NOMO-1 (cell line): ENCODE results near the gene TENM4.

Source experiments
- DNase-seq, 2 experiments: peaks; one replicate each; lab custom pipeline; 2025; ENCODE audit not compliant: unreplicated experiment in 2 of 2; lab: John Stamatoyannopoulos, UW

TENM4 gene

DNA sequence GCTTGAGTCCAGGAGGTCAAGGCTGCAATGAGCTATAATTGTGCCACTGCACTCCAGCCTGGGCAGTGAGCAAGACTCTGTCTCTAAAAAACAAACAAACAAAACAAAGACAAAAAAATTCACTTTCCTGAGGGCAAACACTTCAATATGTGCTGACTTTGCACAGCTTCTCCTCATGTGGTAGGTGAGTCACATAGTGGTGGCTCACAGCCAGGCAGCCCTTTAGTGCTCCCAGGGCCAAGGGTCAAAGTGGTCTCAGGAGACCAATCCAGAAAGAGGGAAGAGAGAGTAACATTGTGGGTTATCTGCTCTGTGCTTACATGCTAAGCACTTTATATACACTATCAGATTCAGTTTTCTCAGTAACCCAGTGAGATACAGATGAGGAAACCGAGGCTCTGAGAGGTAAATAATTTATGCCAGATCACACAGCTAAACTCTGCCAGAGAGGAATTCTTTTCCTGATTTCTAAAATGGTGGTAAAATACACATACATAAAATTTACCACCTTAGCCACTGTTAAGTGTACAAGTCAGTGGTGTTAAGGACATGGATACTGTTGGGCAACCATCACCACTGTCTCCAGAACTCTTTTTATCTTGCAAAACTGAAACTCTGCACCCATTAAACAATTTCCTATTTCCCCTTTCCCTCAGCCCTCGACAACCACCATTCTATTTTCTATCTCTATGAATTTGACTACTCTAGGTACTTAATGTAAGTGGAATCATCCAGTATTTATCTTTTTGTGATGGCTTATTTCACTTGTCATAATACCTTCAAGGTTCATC, 634.4 kb downstream of the TENM4 start:
- DNase-seq: peak; percentile 81 to 88

DNA sequence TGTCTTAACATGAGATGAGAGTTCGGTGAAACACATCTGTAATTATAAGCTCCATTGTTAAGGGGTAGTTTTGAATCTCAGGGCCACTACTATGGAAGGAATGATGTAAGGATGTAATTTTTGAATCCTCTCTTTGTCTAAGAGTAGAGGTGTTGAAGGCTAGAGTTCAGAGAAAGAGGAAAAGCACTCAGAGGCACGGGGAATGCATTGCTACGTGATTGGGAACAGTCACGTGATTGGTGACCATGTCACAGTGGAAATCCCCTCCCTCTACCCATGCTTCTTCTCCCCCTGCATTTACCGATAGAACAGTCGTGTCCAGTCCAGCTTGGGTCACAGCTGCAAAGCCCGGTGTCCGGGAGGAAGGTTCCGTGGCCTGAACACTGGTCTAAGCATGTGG, 635.8 kb downstream of the TENM4 start:
- DNase-seq: no peak

DNA sequence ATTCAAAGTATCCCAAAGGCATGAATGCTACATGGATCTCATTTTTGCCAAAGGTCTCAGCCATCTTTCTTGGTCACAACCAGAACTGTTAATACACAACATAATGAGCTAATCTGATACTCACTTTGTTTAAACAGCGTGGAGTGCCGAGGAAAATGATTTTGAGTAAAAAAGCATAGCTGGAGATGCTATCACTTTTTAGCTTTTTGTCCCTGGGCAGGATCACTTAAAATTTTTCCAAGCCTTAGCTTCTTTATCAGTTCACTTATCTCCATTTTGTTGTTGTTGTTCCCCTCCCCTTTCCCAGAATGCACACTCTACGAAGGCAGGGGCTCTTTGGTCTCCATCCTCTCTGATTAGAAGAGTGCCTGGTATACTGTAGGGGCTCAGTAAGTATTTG, 636.8 kb downstream of the TENM4 start:
- no peak for DNase-seq

DNA sequence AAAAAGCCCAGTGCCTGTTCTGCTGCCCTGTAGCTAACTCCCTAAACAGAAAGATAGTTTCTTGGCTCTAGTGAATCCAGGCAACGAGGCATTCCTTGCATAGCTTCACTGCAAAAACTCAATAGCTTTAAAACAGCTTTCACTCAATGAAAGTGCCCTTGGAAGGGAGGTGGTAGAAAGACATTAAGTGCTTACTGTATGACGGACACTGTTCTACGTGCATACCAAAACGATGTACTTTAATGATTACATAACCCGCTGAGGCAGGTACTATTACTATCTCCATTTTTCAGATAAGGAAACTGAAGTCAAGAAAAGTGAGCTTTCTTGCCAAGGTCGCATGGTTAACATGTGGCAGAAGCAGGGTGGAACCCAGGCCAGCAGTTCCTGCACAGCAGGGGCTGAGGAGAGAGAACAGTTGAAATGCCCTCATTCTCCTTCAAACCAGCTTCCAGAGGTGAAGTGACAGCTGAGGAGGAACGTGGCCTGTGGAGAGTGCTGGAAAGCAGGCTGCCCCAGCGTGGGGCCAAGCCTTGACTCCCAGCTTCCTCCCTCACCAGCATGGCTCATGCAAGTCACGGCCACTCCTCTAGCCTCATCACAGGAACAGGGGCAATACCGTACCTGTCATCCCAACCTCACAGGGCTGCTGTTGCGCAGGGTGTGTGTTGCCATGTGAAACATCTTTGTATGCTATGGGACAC, 638.6 kb downstream of the TENM4 start:
- DNase-seq: no peak

DNA sequence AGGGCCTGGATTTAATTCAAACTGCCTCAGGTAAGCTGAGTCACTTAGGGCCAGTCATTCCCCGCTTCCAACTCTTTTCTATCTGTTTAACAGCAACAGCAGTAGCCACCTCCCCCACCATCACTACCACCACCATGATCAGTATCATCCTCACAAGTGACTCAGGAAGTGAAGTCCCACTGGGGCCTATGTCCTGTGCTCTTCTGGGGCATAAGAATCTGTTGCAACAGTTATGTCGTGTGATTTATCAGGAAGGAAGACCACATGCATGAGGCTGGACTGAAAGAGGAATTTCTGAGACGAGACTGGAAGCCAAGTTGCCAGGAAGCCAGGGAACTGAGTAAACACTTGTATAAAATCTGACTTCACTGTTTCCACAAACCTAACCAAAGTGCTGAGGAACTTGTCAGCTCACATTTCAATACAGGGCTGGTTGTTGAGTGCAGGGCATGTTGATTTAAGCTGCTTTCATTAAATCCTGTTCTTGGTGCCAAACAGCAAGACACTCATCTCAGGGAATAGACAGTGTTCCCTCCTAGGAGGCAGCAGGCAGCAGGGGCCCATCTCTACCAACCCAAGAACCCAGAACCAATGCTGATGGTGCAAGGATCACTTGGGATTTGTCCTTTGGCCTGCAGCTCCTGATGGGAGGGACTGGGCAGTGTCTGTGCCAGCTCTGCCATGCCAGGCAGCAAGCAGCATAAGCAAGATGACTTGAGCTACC, 639.5 kb downstream of the TENM4 start:
- peak; percentile 14 to 31 for DNase-seq

DNA sequence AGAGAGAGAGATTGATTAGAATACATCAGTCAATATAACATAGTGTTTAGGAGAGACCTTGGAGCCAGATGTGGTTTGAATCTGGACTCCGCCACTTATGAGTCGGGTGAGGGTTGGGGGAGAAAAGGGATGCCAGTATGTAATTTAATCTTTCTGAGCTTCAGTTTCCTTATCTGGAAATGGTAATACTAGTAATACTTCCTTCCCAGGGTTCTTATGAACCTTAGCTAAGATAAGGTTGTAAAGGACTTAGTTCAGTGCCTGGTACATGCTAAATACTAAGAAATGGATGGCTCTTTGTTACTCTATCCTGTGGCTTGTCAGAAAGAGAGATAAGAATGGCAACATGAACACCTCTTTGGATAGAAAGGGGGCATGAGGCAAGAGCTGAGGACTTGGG, 640.1 kb downstream of the TENM4 start:
- no peak for DNase-seq

DNA sequence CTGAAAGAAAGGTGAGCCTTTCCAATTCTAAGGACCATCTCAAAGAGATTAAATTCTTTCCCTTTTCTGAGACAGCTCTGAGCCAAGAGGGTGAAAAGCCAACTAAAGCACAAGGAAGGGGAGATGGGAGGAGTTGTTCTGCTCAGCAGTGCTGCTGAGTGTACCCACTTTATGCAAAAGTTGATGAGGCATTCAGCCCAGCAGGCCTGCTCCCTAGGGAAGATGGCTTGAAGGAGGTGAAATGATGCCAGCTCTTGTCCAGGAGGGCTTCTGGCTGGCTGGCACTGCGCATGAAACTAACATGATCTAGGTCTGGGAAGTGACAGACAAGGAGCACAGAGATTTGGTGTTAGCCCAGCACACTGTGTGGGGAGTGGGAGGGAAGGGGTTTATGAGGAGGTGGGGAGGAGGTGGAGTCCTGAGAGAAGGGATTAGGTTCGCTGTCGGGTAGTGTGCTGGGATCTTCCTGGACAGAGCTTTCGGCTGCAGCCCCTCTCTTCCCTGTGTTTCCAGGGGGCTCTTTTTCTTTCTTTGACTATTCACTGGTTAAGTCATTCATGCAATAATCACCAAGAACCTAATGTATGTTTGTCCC, 640.6 kb downstream of the TENM4 start:
- no peak for DNase-seq

DNA sequence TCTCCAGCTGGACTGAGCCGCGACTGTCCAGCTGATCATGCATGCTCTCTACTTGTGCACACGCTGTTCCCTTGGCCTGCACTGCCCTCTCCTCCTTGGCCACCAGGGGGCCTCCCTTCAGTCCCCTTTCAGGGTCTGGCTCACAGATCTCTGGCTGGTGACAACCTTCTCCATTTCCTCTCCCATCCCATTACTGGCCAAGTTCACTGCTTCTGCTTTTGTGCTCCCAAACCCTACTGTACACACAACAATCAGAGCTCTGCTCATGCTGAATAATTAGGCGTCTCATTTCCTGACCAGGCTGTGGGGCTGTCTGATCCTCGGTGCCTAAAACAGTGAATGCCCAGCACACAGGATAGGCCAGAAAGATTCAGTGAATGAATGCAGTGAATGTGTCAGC, 642.2 kb downstream of the TENM4 start:
- peak; percentile 73 to 90 for DNase-seq

DNA sequence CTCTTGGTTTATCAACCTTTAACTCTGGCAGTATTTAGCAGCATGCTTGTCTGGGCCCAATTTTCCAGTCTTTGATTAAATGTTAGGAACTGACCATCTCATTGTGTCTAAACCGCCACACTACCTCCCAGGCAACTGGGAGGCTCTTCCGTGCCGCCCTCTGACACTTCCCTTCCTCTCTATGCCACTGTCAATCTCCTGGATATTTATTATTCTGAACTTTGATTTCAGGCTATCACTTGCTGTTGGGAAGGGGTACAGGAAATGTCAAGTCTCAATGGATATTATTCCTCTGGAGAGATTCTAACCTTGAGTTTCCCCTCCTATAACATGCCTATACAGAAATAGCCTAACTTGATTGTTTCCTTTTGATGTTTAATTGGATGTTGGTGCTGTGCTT, 643.3 kb downstream of the TENM4 start:
- DNase-seq: no peak

DNA sequence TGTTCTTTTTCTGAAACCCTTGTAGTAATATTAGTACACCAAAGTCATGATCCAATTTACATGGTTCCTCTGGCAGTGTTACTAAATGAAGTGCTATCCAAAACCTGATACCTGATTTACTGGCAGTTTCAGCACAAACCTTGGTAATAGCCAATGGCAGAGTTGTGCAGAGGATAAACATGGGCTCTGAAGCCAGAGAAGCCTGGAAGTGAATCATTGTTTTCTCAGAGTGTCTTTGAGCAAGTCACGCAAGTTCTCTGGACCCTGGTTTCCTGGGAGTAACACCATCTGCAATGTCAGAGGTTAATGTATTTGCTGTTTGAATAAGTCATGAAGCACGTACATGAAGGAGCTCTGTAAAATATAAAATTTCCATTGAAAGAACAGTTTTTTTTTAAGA, 643.9 kb downstream of the TENM4 start:
- DNase-seq: no peak

DNA sequence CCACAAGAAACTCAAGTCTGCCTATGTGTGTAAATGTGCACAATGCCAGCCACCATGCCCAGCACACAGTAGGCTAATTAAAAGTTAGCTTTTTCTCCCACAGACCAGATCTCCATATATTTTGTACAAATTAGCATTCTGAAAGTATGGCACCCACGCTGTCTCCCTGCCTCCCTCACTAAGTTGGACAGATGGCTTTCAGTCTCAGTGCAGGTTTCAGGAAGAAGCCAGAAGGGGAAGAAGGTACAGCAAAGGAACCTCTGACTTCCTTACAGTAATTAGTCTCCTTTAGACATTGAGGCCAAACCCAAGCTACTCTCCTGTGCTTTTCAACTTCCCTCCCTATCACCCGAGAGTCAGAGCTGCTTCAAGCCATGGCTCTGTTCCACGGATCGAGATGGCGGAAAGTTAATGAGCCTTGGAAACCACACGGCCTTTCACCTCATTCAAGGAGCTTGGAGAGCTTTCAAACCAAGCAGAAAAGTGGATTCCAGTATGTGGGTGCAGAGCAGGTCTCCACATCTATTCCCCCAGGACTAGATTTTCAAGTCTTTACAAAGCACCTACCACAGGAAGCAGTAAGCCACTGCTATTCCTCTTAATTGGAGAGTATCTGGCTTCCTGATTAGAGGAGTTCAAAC, 645.1 kb downstream of the TENM4 start:
- peak; percentile 47 to 76 for DNase-seq

DNA sequence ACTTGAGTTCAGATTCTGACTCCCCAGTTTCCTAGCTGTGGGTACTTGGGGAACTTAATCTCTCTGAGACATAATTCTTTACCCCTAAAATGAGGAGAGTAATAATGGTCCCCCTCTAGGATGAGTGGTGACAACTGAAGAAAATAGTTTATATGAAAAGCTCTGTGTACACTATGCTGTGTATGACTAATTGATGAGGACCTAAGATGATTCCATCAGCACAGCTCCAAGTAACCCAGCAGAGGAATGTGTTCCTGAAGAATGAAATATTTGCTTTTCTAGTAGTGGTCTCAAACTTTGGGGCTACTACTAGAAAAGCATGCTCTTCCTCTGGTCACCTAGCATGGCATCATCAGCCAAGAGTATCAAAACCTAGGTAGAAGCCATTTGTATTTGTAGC, 648.9 kb downstream of the TENM4 start:
- no peak for DNase-seq

DNA sequence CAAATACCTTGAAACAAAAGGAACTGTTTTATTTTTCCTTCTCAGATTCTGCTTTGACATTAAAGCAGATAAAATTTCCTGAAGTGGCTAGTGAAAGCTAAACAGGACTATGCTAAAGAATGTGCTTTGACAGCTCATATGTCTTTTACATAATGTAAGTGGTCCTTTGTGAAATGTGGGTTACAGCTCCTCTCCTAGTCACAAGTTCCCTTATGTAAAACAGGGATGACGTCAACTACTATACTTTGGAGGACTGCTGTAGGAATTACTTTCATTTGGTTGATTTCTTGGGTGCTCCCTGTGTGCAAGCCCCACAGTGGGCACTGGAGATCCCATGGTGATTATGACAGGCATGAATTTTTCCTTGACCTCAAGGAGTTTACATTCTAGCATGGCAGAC, 649.6 kb downstream of the TENM4 start:
- no peak for DNase-seq

DNA sequence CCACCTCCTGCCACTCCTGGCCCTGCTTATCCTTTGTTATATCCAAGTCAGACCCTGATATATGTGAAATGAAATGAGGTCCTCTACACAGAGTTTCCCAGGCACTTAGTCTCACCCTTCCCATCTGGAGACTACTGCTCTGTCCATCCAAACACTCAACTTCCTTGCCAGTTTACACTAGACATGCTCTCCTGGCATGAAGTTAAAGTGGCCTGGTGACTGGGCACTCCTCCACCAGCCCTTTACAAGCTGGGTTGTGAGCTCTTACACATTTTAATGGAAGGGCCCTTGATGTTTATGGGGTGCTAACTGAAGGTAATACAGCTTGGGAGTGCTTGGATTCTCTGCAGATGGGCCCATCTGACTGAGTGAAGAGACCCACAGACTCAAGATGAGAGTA, 650.0 kb downstream of the TENM4 start:
- no peak for DNase-seq

DNA sequence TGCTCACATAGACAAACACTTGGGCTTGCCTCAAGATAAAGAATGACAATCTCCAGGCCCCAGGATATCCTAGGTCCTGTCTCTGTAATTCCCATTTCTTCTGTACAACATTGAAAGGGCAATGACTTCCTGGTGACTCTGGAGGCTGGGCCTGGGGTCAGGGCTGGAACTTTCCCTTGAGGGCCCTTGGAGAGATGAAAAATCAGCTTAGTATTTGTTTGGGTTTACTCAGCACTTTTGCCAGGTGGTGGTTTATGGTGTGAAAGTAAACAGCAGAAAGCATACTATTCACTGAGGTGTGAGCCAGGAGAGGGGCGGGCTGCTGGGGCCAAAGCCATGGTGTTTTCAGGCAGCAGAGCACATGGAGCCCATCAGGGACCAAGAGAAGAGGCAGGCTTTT, 651.5 kb downstream of the TENM4 start:
- DNase-seq: no peak

DNA sequence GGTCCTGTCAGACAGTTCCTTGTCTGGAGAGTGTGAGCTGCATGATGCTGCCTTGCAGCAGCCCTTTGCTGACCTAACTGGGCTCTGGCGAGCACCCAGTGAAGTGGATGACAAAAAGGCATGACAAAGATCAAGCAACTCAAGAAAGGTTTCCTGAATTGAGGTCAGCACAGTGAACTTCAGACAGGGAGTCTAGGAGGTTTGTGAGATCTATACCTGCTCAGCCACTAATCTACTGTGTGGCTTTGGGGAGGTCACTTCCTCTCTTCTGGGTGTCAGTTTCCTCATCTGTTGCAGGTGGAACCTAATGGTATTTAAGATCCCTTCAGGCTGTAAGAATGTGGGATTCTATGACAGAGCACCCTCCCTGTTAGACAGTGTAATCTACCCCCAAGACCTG, 652.3 kb downstream of the TENM4 start:
- no peak for DNase-seq

DNA sequence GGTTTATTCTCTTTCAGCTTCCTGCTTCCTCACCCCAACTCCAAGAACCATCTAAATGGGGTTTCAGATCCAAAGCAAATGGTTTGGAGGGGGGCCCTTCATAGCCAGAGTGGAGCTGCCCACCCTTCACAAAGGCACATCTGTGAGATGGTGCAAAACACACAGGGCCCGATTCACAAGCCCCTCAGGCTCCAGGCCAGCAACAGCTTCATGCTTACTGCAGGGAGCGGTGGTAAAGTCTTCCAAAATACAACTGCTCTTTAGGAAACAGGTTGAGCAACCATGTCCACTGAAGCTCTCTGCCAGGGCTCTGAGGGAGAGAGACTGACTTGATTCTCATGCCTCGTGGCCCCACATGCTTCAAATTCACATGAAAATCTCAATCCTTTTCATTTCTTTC, 653.1 kb downstream of the TENM4 start:
- no peak for DNase-seq

DNA sequence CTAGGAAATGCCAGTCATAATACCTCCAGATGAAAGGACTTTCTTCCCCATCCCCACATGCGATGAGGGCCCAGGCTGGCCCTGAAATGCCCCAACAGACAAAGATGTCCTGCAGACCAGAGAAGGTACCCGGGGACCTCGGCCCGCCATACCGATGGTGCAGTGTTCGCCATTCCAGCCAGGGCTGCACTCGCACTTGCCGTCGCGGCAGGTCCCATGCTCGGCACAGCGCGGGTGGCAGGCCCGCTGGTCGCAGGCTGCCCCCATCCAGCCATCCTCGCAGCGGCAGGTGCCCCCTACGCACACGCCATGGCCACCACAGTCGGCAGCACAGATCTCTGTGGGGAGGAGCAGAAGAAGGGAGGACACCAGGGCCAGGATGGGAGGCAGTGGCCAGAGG, 654.1 kb downstream of the TENM4 start:
- DNase-seq: no peak

DNA sequence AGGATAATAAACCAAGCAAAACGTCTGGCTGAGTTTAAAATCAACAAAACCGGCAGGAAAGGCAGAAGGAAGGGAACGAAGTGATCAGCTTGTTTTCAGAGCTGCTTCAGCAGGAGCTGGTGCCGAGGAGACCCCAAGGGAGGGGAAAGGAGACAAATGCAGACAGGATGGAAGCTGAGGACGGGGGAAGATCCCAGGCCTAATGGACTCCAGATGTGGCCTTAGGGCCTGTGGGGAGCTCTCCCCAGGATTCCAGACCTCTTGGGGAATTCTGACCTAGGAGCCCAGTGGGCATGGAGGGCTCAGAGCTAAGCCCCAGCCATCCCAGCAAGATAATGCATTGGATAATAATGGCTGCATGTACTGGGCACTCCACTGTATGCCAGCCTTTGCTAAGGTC, 654.7 kb downstream of the TENM4 start:
- no peak for DNase-seq

DNA sequence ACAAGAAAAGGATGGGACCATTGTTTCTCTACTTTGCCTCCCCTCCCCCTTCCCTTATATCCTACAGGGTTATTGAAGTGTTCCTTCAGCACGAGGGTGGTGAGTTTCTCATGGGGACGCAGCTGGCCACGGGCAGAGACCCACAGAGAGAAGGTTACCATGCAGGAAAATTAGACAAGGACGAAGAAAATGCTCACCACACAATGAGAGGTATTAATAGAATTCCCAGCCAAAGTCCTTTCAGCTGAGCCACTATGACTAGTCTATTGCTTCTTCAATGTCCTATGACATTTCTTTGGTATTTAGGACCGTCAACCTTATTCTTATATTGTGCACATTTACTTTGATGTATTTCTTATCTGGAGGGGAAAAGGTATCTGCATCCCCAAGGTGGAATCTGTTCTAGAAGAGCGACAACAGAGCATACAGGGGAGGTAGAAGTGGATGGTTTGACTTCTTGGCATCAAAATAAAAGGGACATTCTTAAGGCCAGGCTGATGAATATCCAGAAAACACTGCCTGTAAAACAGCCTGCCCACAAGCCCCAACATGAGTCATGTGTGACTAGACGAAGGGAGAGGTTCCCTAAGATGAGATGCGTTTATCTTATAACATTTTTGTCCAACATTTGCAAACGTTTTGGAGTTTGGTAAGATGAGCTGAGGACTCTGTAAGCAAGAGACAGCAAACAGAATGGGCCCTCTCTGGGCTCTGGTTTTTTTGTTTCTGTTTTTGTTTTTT, 656.3 kb downstream of the TENM4 start:
- no peak for DNase-seq
